HK-2 (cell line): ENCODE results near the gene HECA.
A peak's percentile ranks its signal among the peaks of the same experiment; 100 is the strongest.
"Not testable (repeated sequence)": the region's sequence is repeated elsewhere in the genome, so short reads cannot be mapped to it uniquely, and the experiment has no call there.

Source experiments
- DNase-seq: peaks from one replicate; pipeline ENCODE4 v3.0.0-alpha.2; 2018; ENCODE audit not compliant: unreplicated experiment

The HECA gene

GRCh38 chr6:139135578-139136545, 982 bp downstream of the HECA start:
- peak; percentile 35 for DNase-seq

- DNase-seq, result no peak
Observed at GRCh38 chr6:139137706-139138105, 2.8 kb downstream of the HECA start.

- not testable (repeated sequence) for DNase-seq
Observed at GRCh38 chr6:139140854-139141253, 6.0 kb downstream of the HECA start.

- no peak for DNase-seq
Observed at GRCh38 chr6:139142262-139142661, 7.4 kb downstream of the HECA start.

- no peak for DNase-seq
Observed at GRCh38 chr6:139143111-139143510, 8.2 kb downstream of the HECA start.

GRCh38 chr6:139144490-139145085, 9.7 kb downstream of the HECA start:
- no peak for DNase-seq

- DNase-seq, result no peak
Observed at GRCh38 chr6:139145661-139146060, 10.8 kb downstream of the HECA start.

- DNase-seq, result no peak
Observed at GRCh38 chr6:139146317-139146726, 11.4 kb downstream of the HECA start.

GRCh38 chr6:139147628-139148027, 12.7 kb downstream of the HECA start:
- no peak for DNase-seq

- no peak for DNase-seq
Observed at GRCh38 chr6:139148557-139149235, 13.8 kb downstream of the HECA start.

- no peak for DNase-seq
Observed at GRCh38 chr6:139149383-139149782, 14.5 kb downstream of the HECA start.

- DNase-seq, result no peak
Observed at GRCh38 chr6:139150920-139151319, 16.0 kb downstream of the HECA start.

GRCh38 chr6:139151425-139152087, 16.7 kb downstream of the HECA start:
- no peak for DNase-seq

GRCh38 chr6:139152088-139152891, 17.4 kb downstream of the HECA start:
- no peak for DNase-seq

- no peak for DNase-seq
Observed at GRCh38 chr6:139152892-139153271, 18.0 kb downstream of the HECA start.

- no peak for DNase-seq
Observed at GRCh38 chr6:139153855-139154254, 19.0 kb downstream of the HECA start.

GRCh38 chr6:139154881-139155547, 20.1 kb downstream of the HECA start:
- DNase-seq, result no peak

GRCh38 chr6:139156102-139156501, 21.2 kb downstream of the HECA start:
- no peak for DNase-seq

GRCh38 chr6:139156551-139156950, 21.7 kb downstream of the HECA start:
- no peak for DNase-seq

- DNase-seq, result not testable (repeated sequence)
Observed at GRCh38 chr6:139157086-139157485, 22.2 kb downstream of the HECA start.

GRCh38 chr6:139159016-139159415, 24.1 kb downstream of the HECA start:
- DNase-seq, result no peak
